ENCODE measurements around the gene SUMO3.

DNA sequence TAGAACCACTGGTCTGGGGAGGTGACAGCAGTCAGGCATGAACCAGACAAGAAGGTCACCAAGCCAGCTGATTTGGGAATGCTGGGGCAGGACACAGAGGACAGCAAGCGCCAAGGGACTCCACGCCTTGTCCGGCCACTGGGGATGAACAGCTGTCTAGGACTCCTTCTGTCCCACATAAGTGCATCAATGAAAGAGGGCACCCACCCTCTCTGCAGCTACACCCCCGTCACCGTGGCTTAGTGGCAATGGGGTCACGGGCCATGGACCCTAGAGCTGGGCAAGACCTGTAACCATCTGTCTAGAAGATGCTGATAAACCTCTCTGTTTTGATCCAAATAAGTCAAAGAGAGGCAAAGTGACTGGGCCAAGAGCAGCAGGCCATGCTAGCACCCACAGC, 33.1 kb downstream of the SUMO3 start:
- TF ChIP-seq, protein P1, sequence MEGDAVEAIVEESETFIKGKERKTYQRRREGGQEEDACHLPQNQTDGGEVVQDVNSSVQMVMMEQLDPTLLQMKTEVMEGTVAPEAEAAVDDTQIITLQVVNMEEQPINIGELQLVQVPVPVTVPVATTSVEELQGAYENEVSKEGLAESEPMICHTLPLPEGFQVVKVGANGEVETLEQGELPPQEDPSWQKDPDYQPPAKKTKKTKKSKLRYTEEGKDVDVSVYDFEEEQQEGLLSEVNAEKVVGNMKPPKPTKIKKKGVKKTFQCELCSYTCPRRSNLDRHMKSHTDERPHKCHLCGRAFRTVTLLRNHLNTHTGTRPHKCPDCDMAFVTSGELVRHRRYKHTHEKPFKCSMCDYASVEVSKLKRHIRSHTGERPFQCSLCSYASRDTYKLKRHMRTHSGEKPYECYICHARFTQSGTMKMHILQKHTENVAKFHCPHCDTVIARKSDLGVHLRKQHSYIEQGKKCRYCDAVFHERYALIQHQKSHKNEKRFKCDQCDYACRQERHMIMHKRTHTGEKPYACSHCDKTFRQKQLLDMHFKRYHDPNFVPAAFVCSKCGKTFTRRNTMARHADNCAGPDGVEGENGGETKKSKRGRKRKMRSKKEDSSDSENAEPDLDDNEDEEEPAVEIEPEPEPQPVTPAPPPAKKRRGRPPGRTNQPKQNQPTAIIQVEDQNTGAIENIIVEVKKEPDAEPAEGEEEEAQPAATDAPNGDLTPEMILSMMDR (IDR thresholded peaks at IDR 0.05; ENCODE audit: low read depth, low read length): no peak
- no peak for TF ChIP-seq EZH2phosphoT487 (IDR thresholded peaks at IDR 0.05; ENCODE audit: low read depth)

Data from OCI-LY3 (cell line).